ENCODE data around the gene PRR7.

GRCh38 chr5:177442066-177442826 is 4.4 kb upstream of the PRR7 start:
- no peak for TF ChIP-seq CTCF (IDR thresholded peaks at IDR 0.05; ENCODE audit: poor library complexity, severe bottlenecking)
- no peak for TF ChIP-seq EZH2 (IDR thresholded peaks at IDR 0.05; ENCODE audit: borderline replicate concordance, insufficient read depth, low read length, poor library complexity, severe bottlenecking)
- TF ChIP-seq TAF1 (IDR thresholded peaks at IDR 0.05; ENCODE audit: low read depth), result no peak
- TF ChIP-seq EP300 (conservative IDR thresholded peaks at IDR 0.05; ENCODE audit: poor library complexity, severe bottlenecking), result no peak
